ENCODE results near the gene AFF3.
"Not testable (repeated sequence)": the region's sequence is repeated elsewhere in the genome, so short reads cannot be mapped to it uniquely, and the experiment has no call there.

Gene AFF3

DNA sequence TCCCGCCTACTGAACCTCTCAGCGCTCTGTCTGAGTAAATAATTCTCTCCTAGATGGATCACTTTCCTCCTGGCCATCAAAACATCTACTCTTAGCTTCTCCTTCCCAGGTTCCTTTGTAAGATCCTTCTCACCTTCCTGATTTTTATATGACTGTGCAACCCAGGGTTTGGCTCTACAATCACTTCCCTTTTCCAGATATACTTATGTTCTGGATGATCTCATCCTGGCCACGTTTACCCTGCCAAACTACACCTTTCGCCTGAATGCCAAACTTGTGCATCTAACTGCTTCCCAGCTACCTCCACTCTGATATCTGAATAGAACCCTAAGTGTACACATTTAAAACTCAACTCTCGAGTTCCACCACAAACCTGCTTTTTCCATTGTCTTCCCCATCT is 362.1 kb downstream of the AFF3 start:
- TF ChIP-seq, protein P1, sequence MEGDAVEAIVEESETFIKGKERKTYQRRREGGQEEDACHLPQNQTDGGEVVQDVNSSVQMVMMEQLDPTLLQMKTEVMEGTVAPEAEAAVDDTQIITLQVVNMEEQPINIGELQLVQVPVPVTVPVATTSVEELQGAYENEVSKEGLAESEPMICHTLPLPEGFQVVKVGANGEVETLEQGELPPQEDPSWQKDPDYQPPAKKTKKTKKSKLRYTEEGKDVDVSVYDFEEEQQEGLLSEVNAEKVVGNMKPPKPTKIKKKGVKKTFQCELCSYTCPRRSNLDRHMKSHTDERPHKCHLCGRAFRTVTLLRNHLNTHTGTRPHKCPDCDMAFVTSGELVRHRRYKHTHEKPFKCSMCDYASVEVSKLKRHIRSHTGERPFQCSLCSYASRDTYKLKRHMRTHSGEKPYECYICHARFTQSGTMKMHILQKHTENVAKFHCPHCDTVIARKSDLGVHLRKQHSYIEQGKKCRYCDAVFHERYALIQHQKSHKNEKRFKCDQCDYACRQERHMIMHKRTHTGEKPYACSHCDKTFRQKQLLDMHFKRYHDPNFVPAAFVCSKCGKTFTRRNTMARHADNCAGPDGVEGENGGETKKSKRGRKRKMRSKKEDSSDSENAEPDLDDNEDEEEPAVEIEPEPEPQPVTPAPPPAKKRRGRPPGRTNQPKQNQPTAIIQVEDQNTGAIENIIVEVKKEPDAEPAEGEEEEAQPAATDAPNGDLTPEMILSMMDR (conservative IDR thresholded peaks at IDR 0.05; ENCODE audit: low read depth) = no peak
- ChIA-PET POLR2A (ENCODE audit: low non-redundant PET) (no interaction called here), CTCF (no interaction called here)
- no peak for DNase-seq (ENCODE audit: low spot score)
- no peak overlapping the region for H3K27ac ChIP-seq

- DNase-seq (ENCODE audit: low spot score) = no peak
- POLR2A ChIA-PET (ENCODE audit: low non-redundant PET) = no interaction called here
- TF ChIP-seq, protein P1 (conservative IDR thresholded peaks at IDR 0.05; ENCODE audit: low read depth) = no peak
- CTCF ChIA-PET = interaction anchor here (0.5 kb wide), 1 partner anchor 136 kb away, joined by 3 read pairs; no protein-coding TSS in a partner anchor
- H3K27ac ChIP-seq = no peak overlapping the region
These were observed 363.1 kb downstream of the AFF3 start for GRCh38 chr2:99779276-99779675.

DNA sequence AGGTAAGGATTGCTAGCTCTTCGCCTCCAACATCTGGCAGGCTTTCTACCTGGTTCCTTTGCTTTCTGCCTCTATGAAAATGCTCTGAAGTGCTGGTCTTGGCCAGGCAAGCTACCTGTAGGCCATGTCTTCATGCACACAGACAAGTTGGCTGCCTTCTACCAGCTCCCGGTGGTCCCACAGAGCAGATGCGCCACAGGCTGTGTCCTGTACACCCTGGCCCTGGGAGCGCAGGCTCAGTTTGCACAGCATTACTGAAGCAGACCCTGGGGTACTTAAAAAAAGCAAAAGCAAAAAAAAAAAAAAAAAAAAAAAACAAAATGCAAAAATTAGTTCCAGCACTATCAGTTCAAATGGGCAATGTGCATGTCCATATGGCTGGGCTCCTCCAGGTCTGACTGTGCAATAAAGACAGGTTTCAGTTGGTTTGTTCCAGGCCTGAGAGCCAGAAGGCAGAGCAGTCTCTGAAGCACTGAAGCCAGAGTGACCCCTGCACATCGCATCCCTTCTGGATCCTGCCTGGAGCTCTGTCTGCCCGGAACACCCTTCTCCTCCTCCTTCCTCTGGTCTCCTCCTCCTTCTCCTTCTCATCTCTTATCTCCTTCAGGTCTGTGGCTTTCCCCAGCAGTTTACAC is 364.6 kb downstream of the AFF3 start:
- TF ChIP-seq, protein P1 (conservative IDR thresholded peaks at IDR 0.05; ENCODE audit: low read depth) = no peak
- ChIA-PET CTCF (no interaction called here), POLR2A (ENCODE audit: low non-redundant PET) (no interaction called here)
- no peak overlapping the region for H3K27ac ChIP-seq
- no peak for DNase-seq (ENCODE audit: low spot score)

GRCh38 chr2:99776906-99777646 is 365.3 kb downstream of the AFF3 start:
- CTCF ChIA-PET = no interaction called here

GRCh38 chr2:99776206-99776905 is 366.0 kb downstream of the AFF3 start:
- POLR2A ChIA-PET (ENCODE audit: low non-redundant PET) = no interaction called here
- TF ChIP-seq, protein P1 (conservative IDR thresholded peaks at IDR 0.05; ENCODE audit: low read depth) = no peak
- H3K27ac ChIP-seq = no peak overlapping the region
- CTCF ChIA-PET = no interaction called here
- DNase-seq (ENCODE audit: low spot score) = no peak

More at GRCh38 chr2:99776906-99777646, 365.3 kb downstream of the AFF3 start:
- no peak overlapping the region for H3K27ac ChIP-seq
- DNase-seq (ENCODE audit: low spot score) = no peak
- POLR2A ChIA-PET (ENCODE audit: low non-redundant PET) = no interaction called here
- TF ChIP-seq, protein P1 (conservative IDR thresholded peaks at IDR 0.05; ENCODE audit: low read depth) = no peak

- POLR2A ChIA-PET (ENCODE audit: low non-redundant PET) = no interaction called here
- TF ChIP-seq, protein P1 (conservative IDR thresholded peaks at IDR 0.05; ENCODE audit: low read depth) = no peak
- CTCF ChIA-PET = no interaction called here
- DNase-seq (ENCODE audit: low spot score) = no peak
- no peak overlapping the region for H3K27ac ChIP-seq
These were observed 366.8 kb downstream of the AFF3 start for GRCh38 chr2:99775585-99775984.

DNA sequence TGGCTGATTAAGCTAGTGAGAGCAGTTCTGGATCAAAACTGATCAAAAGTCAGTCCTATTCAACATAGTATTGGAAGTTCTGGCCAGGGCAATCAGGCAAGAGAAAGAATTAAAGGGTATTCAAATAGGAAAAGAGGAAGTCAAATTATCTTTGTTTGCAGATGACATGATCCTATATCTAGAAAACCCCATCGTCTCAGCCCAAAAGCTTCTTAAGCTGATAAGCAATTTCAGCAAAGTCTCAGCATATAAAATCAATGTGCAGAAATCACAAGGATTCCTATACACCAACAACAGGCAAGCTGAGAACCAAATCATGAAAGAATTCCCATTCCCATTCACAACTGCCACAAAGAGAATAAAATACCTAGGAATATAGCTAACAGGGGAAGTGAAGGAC is 368.7 kb downstream of the AFF3 start:
- POLR2A ChIA-PET (ENCODE audit: low non-redundant PET) = not testable (repeated sequence)

More for the DNA sequence above, 368.7 kb downstream of the AFF3 start:
- DNase-seq (ENCODE audit: low spot score); CTCF ChIA-PET; H3K27ac ChIP-seq: not testable (repeated sequence)
